A673 (cell line): Measurements from ENCODE around the gene DNMBP. TPM values are rescaled to one million over a fixed set of nuclear protein-coding genes. Genes with fewer than 3 reads are reported as not detected.

Experiments used
- BruUV-seq: library from RNA; stranded (reverse); fragments of 400-500 nt; replicated peaks from 2 replicates; lab custom pipeline; 2021; lab: Mats Ljungman, UMichigan
- CTCF ChIA-PET: fragments of 300-600 bp; sonication (Branson Sonifier 250); formaldehyde crosslinking; loops from one replicate; lab custom pipeline; 2022; ENCODE audit warnings: antibody characterized with exemption; lab: Charles Lee
- POLR2A ChIA-PET: fragments of 300-600 bp; sonication (Branson Sonifier 250); formaldehyde crosslinking; loops from one replicate; lab custom pipeline; 2022; ENCODE audit warnings: antibody characterized with exemption; ENCODE audit not compliant: low non-redundant PET; lab: Charles Lee
- DNase-seq: peaks from one replicate; pipeline ENCODE4 v3.0.0-alpha.2; 2015; ENCODE audit warnings: low spot score
- H3K27ac ChIP-seq: fragments of 200-600 bp; sonication (generic); 2 replicates; pipeline ENCODE4 v1.5.1; 2016; ENCODE audit warnings: mixed run types, low read depth, mild to moderate bottlenecking, mixed read lengths, antibody characterized with exemption, low read length; ENCODE audit not compliant: poor library complexity, severe bottlenecking
- H3K27me3 ChIP-seq: fragments of 200-600 bp; sonication (generic); replicated peaks from 2 replicates; pipeline ENCODE4 v1.6.1; 2017; ENCODE audit warnings: mixed run types, low read depth, mild to moderate bottlenecking, mixed read lengths, antibody characterized with exemption, low read length; ENCODE audit not compliant: insufficient read depth, poor library complexity
- H3K36me3 ChIP-seq: fragments of 200-600 bp; sonication (generic); 2 replicates; pipeline ENCODE4 v1.6.1; 2016; ENCODE audit warnings: mixed run types, mild to moderate bottlenecking, mixed read lengths, antibody characterized with exemption, low read length; ENCODE audit not compliant: insufficient read depth, poor library complexity, severe bottlenecking
- H3K4me1 ChIP-seq: fragments of 200-600 bp; sonication (generic); 2 replicates; pipeline ENCODE4 v1.6.1; 2017; ENCODE audit warnings: mixed run types, mild to moderate bottlenecking, mixed read lengths, antibody characterized with exemption, low read length; ENCODE audit not compliant: insufficient read depth, poor library complexity, severe bottlenecking
- H3K4me3 ChIP-seq: fragments of 200-600 bp; sonication (generic); 2 replicates; pipeline ENCODE4 v1.5.1; 2016; ENCODE audit warnings: low read depth, mixed run types, mild to moderate bottlenecking, mixed read lengths, low read length; ENCODE audit not compliant: poor library complexity, severe bottlenecking
- H3K9me3 ChIP-seq: fragments of 200-600 bp; sonication (generic); 2 replicates; pipeline ENCODE4 v1.6.1; 2016; ENCODE audit warnings: mixed run types, low read depth, mild to moderate bottlenecking, mixed read lengths, antibody characterized with exemption, low read length; ENCODE audit not compliant: poor library complexity, severe bottlenecking
- CTCF ChIP-seq: fragments of 300-800, 200-600 bp; sonication (generic); conservative IDR thresholded peaks from 2 replicates; pipeline ENCODE4 v1.5.1; 2017; ENCODE audit warnings: low read depth, mild to moderate bottlenecking, antibody characterized with exemption, low read length, moderate library complexity, mixed read lengths
- EZH2 ChIP-seq: fragments of 200-600 bp; sonication (generic); IDR thresholded peaks from 2 replicates; pipeline ENCODE4 v1.6.1; 2017; ENCODE audit warnings: borderline replicate concordance, low read depth, mild to moderate bottlenecking, mixed read lengths, antibody characterized with exemption, low read length; ENCODE audit not compliant: poor library complexity, severe bottlenecking
- intact Hi-C: fragments of 100-400 bp; cut with micrococcal nuclease; formaldehyde crosslinking; loops from one replicate; pipeline ENCODE4 v1.10.0; 2022; ENCODE audit not compliant: unreplicated experiment
- total RNA-seq: library from RNA; stranded (reverse); gene quantifications from 2 replicates; pipeline ENCODE4 v1.2.3, GENCODE V29; 2021

Gene DNMBP
- total RNA-seq, 1 experiment from 2014 or later = 28.0 TPM

GRCh38 chr10:100033766-100034418, 24.1 kb upstream of the DNMBP start:
- no TSS peak for BruUV-seq
- no peak overlapping the region for H3K27ac ChIP-seq
- H3K4me1 ChIP-seq = peaks cover 3% of the 10 kb centered on the region
- peak; percentile 12 for DNase-seq
- TF ChIP-seq EZH2 (no peak), CTCF (no peak)
- no peaks in the 10 kb centered on the region for H3K36me3 ChIP-seq
- H3K9me3 ChIP-seq = no peaks in the 10 kb centered on the region
- CTCF ChIA-PET = no interaction called here
- intact Hi-C loops = no loop called here
- H3K27me3 ChIP-seq = no peaks in the 10 kb centered on the region
- POLR2A ChIA-PET = no interaction called here
- H3K4me3 ChIP-seq = no peak overlapping the region

- ChIA-PET POLR2A (no interaction called here), CTCF (no interaction called here)
- no peaks in the 10 kb centered on the region for H3K4me1 ChIP-seq
- no peak for DNase-seq
- intact Hi-C loops = no loop called here
- BruUV-seq = no TSS peak
- no peak overlapping the region for H3K27ac ChIP-seq
- no peak overlapping the region for H3K4me3 ChIP-seq
- no peak for TF ChIP-seq EZH2
- TF ChIP-seq CTCF = no peak
- H3K36me3 ChIP-seq = no peaks in the 10 kb centered on the region
- no peaks in the 10 kb centered on the region for H3K27me3 ChIP-seq
- H3K9me3 ChIP-seq = peaks cover 7% of the 10 kb centered on the region
These were observed 17.7 kb upstream of the DNMBP start for GRCh38 chr10:100027416-100027815.

- BruUV-seq = no TSS peak
- POLR2A ChIA-PET = interaction anchor here (0.6 kb wide), 1 partner anchor 17 kb away, joined by 8 read pairs; no protein-coding TSS in a partner anchor
- no peak for TF ChIP-seq EZH2
- Histone ChIP-seq H3K36me3 (no peaks in the 10 kb centered on the region), H3K9me3 (peaks cover 7% of the 10 kb centered on the region), H3K4me1 (no peaks in the 10 kb centered on the region), H3K27me3 (no peaks in the 10 kb centered on the region), H3K27ac (no peak overlapping the region), H3K4me3 (no peak overlapping the region)
- intact Hi-C loops = no loop called here
- CTCF ChIA-PET = no interaction called here
- no peak for DNase-seq
These were observed 15.8 kb upstream of the DNMBP start for GRCh38 chr10:100025576-100025975.

GRCh38 chr10:100024748-100025147, 15.0 kb upstream of the DNMBP start:
- Histone ChIP-seq H3K27me3 (no peaks in the 10 kb centered on the region), H3K27ac (no peak overlapping the region), H3K4me3 (no peak overlapping the region), H3K36me3 (no peaks in the 10 kb centered on the region), H3K4me1 (no peaks in the 10 kb centered on the region), H3K9me3 (peaks cover 7% of the 10 kb centered on the region)
- ChIA-PET POLR2A (no interaction called here), CTCF (no interaction called here)
- BruUV-seq = no TSS peak
- intact Hi-C loops = no loop called here
- TF ChIP-seq EZH2 (no peak), CTCF (no peak)
- DNase-seq = no peak
